Measurements from ENCODE around the gene DSTYK.

DSTYK gene

DNA sequence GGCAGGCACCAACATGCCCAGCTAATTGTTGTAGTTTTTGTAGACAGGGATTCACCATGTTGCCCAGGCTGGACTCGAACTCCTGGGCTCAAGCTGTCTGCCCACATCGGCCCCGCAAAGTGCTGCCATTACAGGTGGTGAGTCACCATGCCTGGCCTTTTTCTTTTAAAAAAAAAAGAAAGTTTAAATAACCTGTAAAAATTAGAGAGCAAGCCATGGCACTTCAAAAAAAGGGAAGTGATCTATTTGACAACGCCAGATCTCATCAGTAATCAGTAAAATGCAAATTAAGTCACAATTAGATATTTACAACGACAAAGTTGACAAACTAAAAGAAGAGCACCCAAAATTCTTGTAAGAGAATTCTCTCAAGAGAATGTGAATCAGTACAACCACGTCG is 86.8 kb downstream of the DSTYK start:
- no peak for DNase-seq

GRCh38 chr1:205122489-205122882 is 89.0 kb downstream of the DSTYK start:
- DNase-seq: peak; percentile 9

DNA sequence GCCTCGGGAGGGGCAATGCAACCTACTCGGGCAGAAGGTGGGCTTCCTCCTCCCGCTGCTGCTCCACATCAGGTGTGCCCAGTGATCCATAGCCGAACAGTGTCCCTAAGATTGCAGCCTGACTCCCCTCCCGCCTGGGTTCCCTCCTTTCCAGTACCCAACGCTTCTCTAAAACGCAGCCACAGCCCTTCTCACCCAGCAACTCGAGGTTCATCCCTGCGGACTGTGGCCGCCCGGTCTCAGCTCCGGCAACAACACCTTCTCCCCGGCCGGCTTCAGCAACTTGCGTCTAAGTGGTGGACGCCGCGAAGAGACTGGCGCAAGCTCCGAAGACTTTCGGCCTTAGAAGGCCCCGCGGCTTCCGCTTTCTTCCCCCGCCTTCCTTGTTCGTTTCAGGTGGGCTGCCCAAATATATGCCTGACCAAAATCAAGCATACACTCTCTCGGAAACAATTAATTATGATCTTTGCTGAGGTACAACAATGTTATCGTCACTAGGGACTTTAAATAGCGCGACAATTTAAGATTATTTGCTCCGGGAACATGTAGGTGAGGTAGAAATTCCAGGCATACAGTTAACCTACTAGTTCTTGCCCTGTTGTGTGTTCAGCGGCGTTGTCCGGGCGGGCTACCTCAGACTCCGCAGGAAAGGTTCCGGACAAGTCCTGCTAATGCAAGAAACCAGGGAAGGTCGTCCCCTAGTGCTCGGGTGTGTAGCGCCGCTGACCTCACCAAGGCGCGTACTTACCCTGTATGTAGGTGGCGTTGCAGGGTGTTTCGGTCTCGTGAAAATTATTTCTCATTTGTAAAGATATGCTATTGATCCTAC is 89.6 kb downstream of the DSTYK start, which contains the start of gene RBBP5:
RBBP5 (minus strand) TSS at position 319 of the 829 bp plus-strand sequence; CDS start at position 214, 105 bp downstream.
- peak; percentile 97 for DNase-seq

DNA sequence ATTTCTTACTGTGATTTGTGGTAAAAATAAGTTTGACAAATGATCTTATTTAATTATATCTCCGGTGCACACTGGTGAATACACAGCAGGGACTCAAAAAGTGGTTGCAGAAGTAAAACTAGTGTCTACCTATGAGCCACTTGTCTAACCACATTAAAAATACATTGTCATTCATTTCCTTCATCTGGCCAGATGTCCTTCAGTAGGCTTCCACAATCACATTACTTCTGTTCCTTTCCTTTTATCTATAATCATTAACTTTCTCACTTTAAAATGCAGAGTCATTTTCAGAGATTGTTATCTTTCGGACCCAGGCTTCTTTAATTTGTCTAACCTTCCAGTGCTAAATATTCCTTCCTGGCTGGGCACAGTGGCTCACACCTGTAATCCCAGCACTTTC is 92.8 kb downstream of the DSTYK start:
- no peak for DNase-seq

DNA sequence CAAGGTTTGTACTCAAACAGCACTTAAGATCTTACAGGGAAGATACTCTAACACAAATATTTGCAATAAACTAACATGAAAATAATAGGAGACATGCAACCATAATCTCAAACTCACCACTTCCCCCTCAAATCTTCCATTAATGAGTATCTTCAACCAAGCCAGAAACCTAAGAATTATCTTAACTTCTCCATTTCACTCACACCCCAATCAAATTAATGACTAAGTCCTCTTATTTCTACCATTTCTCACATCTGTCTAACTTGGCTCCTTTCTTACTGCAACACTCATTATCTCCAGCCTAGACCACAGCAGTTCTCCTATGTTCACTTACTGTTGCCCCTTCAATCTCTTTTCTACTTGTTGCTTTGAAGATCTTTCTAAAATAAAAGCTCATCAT is 100.1 kb downstream of the DSTYK start:
- no peak for DNase-seq

- DNase-seq: no peak
These were observed 101.8 kb downstream of the DSTYK start for GRCh38 chr1:205109711-205110110.

- DNase-seq: no peak
These were observed 102.2 kb downstream of the DSTYK start for GRCh38 chr1:205109269-205109668.

- DNase-seq: no peak
These were observed 103.0 kb downstream of the DSTYK start for GRCh38 chr1:205108464-205108863.

- no peak for DNase-seq
These were observed 104.2 kb downstream of the DSTYK start for GRCh38 chr1:205107327-205107726.

GRCh38 chr1:205102404-205102803 is 109.1 kb downstream of the DSTYK start:
- DNase-seq: no peak

DNA sequence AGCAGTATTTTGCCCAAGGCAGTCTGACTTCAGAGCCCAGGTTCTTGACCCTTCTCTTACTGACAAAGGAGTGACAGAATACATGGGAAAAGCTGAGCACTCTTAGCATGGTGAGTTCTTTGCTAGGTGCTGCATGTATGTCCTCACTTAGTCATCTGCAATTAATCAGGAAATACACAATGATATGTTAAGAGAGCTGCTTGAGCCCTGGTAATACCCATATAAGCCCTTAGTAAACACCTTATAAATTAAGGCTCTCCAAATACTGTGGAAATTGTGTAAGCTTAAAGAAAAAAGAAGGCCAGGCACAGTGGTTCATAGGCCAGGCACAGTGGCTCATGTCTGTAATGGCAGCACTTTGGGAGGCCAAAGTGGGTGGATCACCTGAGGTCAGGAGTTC is 113.3 kb downstream of the DSTYK start:
- no peak for DNase-seq

DNA sequence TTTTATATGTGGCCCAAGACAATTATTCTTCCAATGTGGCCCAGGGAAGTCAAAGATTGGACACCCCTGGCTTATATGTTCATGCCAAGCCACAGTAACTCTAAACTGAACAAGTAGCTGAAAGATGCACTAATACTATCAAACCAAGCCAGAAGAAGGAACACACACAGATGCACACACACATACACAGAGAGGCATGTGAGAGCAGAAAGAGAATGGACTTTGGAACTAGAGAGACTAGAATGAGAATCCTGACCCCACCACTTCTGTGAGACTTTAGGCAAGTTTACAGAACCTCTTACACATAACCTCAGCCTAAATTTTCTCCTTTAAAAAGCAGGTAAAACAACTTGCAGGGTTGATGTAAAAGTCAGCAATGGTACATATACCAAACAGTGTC is 116.1 kb downstream of the DSTYK start:
- no peak for DNase-seq

Measured in inflammatory macrophage treated with lipopolysaccharide for 4 hours (primary cell).